HepG2 (cell line): ENCODE results near the gene GAS2L2. TPM values are rescaled to one million over a fixed set of nuclear protein-coding genes. Genes with fewer than 3 reads are reported as not detected.

Experiments used
- ADNP ChIP-seq: sonication (generic); formaldehyde crosslinking; IDR thresholded peaks from 2 replicates; pipeline ENCODE4 v1.4.0; 2020; ENCODE audit warnings: missing genetic modification reagents
- CCAR2 ChIP-seq: fragments of 200-400 bp; formaldehyde crosslinking; optimal IDR thresholded peaks from 2 replicates; pipeline ENCODE3; 2018; ENCODE audit warnings: low read depth, mild to moderate bottlenecking, low read length, moderate library complexity
- FOXP1 ChIP-seq, 2 experiments: fragments of 450-650 bp in 1 of 2; IDR thresholded peaks; 2 replicates each; pipeline ENCODE4 v1.6.1; 2017 to 2018; ENCODE audit warnings: antibody characterized with exemption in 1 of 2
- HDAC2 ChIP-seq: sonication (generic); formaldehyde crosslinking; IDR thresholded peaks from 2 replicates; pipeline ENCODE4 v1.4.0; 2020; ENCODE audit warnings: missing genetic modification reagents
- JDP2 ChIP-seq: sonication (generic); formaldehyde crosslinking; IDR thresholded peaks from 2 replicates; pipeline ENCODE4 v1.8.1; 2022; ENCODE audit warnings: missing genetic modification reagents, borderline replicate concordance
- JUND ChIP-seq: sonication (generic); formaldehyde crosslinking; IDR thresholded peaks from 2 replicates; pipeline ENCODE4 v1.8.0; 2022; ENCODE audit warnings: mild to moderate bottlenecking, missing genetic modification reagents
- MAF1 ChIP-seq: sonication (generic); formaldehyde crosslinking; IDR thresholded peaks from 2 replicates; pipeline ENCODE4 v1.5.0; 2020; ENCODE audit warnings: missing genetic modification reagents, borderline replicate concordance
- XBP1 ChIP-seq: sonication (generic); formaldehyde crosslinking; IDR thresholded peaks from 2 replicates; pipeline ENCODE4 v1.5.0; 2020; ENCODE audit warnings: missing genetic modification reagents
- ZFAT ChIP-seq: sonication (generic); formaldehyde crosslinking; conservative IDR thresholded peaks from 2 replicates; pipeline ENCODE4 v1.8.1; 2023; ENCODE audit warnings: missing genetic modification reagents, inconsistent platforms
- ZFY ChIP-seq: sonication (generic); formaldehyde crosslinking; IDR thresholded peaks from 2 replicates; pipeline ENCODE4 v1.4.0; 2020; ENCODE audit warnings: missing genetic modification reagents
- ZNF709 ChIP-seq: sonication (generic); formaldehyde crosslinking; IDR thresholded peaks from 2 replicates; pipeline ENCODE4 v1.5.0; 2020; ENCODE audit warnings: mild to moderate bottlenecking, missing genetic modification reagents
- ZNF720 ChIP-seq: sonication (generic); formaldehyde crosslinking; IDR thresholded peaks from 2 replicates; pipeline ENCODE4 v1.4.0; 2020; ENCODE audit warnings: missing genetic modification reagents
- polyA plus RNA-seq, 8 experiments: library from polyadenylated mRNA; depleted of rRNA in 3 of 8; stranded (reverse) in 7 of 8; unstranded in 1 of 8; fragments of >200 nt; fragmentation: Illumina TruSeq in 4 of 8; extraction: Trizol in 4 of 8; gene quantifications; 2 replicates each; pipeline versions ENCODE4 v1.2.1 to v1.2.3, GENCODE V29; 2011 to 2016; ENCODE audit warnings: low read depth in 4 of 8, missing spikeins in 1 of 8, mixed read lengths in 1 of 8; ENCODE audit not compliant: insufficient read depth in 1 of 8
- total RNA-seq, 5 experiments: library from RNA; depleted of rRNA; stranded (reverse); fragments of >200 nt; fragmentation: Illumina TruSeq; extraction: Trizol; gene quantifications; 2 replicates each; pipeline ENCODE4 v1.2.3, GENCODE V29; 2016; ENCODE audit warnings: low read depth in 1 of 5
- TF ChIP-seq, protein P1 (sequence below): sonication (generic); formaldehyde crosslinking; conservative IDR thresholded peaks from 2 replicates; pipeline ENCODE4 v1.4.0; 2020; ENCODE audit warnings: missing genetic modification reagents
- TF ChIP-seq, protein P2 (sequence below): sonication (generic); formaldehyde crosslinking; IDR thresholded peaks from 2 replicates; pipeline ENCODE4 v1.4.0; 2020; ENCODE audit warnings: missing genetic modification reagents, borderline replicate concordance
- TF ChIP-seq, protein P3 (sequence below): IDR thresholded peaks from 2 replicates; pipeline ENCODE4 v1.6.1; 2016; ENCODE audit warnings: mild to moderate bottlenecking, missing biosample characterization, missing genetic modification reagents
- TF ChIP-seq, protein P4 (sequence below): sonication (generic); formaldehyde crosslinking; IDR thresholded peaks from 2 replicates; pipeline ENCODE4 v1.4.0; 2020; ENCODE audit warnings: mild to moderate bottlenecking, missing genetic modification reagents
- TF ChIP-seq, protein P5 (sequence below): sonication (generic); formaldehyde crosslinking; IDR thresholded peaks from 2 replicates; pipeline ENCODE4 v1.8.1; 2023; ENCODE audit warnings: mild to moderate bottlenecking, inconsistent platforms, moderate library complexity, missing genetic modification reagents, borderline replicate concordance

Gene GAS2L2
- total and polyA plus RNA-seq, 2 of the 13 experiments (the other 11 are each of a cell fraction or from before 2014, with no cell fraction given): not detected

DNA sequence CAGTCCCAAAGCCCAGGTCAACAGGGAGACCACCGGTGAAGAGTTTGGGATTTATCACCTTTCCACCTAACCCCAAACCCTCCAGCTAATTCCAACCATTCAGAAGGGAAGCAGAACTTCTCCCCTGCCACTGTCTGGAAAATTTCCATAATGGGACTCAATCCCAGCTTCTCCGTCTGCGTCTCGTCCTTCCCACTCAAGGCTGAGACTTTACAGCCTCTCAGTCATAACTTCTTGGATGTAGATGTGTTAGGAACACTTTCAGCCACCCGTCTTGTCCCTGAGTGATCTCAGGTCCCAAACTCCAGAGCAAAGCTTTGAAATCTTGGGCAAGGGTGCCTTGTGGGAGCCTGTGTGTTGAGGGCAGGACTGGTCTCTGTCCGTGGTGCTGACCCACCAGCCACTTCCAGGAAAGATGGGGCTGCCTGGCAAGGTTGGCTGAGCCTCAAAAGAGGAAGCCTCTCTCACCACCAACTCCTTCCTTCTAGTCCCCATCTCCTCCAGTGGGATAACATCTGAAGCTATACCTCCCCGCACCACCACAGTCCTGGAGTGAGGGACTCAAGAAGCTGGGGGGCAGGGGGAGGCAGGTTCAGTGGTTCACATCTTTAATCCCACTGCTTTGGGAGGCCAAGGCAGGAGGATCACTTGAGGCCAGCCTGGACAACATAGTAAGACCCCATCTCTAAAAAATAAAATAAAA, 9.3 kb downstream of the GAS2L2 start (continued):
- no peak for TF ChIP-seq ZFY (CRISPR knock-in tag)
- TF ChIP-seq MAF1 (CRISPR knock-in tag): no peak
- TF ChIP-seq XBP1 (CRISPR knock-in tag): no peak
- TF ChIP-seq ZNF709: no peak
- 0 out of 2 replicates have a peak, but pooled peaks have one; percentile 40 for TF ChIP-seq HDAC2 (CRISPR knock-in tag)
- TF ChIP-seq ZFAT (CRISPR knock-in tag): no peak
- TF ChIP-seq, protein P1, sequence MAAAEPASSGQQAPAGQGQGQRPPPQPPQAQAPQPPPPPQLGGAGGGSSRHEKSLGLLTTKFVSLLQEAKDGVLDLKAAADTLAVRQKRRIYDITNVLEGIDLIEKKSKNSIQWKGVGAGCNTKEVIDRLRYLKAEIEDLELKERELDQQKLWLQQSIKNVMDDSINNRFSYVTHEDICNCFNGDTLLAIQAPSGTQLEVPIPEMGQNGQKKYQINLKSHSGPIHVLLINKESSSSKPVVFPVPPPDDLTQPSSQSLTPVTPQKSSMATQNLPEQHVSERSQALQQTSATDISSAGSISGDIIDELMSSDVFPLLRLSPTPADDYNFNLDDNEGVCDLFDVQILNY (CRISPR knock-in tag): no peak
- TF ChIP-seq, protein P2, sequence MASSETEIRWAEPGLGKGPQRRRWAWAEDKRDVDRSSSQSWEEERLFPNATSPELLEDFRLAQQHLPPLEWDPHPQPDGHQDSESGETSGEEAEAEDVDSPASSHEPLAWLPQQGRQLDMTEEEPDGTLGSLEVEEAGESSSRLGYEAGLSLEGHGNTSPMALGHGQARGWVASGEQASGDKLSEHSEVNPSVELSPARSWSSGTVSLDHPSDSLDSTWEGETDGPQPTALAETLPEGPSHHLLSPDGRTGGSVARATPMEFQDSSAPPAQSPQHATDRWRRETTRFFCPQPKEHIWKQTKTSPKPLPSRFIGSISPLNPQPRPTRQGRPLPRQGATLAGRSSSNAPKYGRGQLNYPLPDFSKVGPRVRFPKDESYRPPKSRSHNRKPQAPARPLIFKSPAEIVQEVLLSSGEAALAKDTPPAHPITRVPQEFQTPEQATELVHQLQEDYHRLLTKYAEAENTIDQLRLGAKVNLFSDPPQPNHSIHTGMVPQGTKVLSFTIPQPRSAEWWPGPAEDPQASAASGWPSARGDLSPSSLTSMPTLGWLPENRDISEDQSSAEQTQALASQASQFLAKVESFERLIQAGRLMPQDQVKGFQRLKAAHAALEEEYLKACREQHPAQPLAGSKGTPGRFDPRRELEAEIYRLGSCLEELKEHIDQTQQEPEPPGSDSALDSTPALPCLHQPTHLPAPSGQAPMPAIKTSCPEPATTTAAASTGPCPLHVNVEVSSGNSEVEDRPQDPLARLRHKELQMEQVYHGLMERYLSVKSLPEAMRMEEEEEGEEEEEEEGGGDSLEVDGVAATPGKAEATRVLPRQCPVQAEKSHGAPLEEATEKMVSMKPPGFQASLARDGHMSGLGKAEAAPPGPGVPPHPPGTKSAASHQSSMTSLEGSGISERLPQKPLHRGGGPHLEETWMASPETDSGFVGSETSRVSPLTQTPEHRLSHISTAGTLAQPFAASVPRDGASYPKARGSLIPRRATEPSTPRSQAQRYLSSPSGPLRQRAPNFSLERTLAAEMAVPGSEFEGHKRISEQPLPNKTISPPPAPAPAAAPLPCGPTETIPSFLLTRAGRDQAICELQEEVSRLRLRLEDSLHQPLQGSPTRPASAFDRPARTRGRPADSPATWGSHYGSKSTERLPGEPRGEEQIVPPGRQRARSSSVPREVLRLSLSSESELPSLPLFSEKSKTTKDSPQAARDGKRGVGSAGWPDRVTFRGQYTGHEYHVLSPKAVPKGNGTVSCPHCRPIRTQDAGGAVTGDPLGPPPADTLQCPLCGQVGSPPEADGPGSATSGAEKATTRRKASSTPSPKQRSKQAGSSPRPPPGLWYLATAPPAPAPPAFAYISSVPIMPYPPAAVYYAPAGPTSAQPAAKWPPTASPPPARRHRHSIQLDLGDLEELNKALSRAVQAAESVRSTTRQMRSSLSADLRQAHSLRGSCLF (CRISPR knock-in tag): no peak
- TF ChIP-seq, protein P3, sequence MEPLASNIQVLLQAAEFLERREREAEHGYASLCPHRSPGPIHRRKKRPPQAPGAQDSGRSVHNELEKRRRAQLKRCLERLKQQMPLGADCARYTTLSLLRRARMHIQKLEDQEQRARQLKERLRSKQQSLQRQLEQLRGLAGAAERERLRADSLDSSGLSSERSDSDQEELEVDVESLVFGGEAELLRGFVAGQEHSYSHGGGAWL (CRISPR knock-in tag): no peak
- no peak for TF ChIP-seq CCAR2
- no peak for TF ChIP-seq JDP2 (CRISPR knock-in tag)
- TF ChIP-seq, protein P4, sequence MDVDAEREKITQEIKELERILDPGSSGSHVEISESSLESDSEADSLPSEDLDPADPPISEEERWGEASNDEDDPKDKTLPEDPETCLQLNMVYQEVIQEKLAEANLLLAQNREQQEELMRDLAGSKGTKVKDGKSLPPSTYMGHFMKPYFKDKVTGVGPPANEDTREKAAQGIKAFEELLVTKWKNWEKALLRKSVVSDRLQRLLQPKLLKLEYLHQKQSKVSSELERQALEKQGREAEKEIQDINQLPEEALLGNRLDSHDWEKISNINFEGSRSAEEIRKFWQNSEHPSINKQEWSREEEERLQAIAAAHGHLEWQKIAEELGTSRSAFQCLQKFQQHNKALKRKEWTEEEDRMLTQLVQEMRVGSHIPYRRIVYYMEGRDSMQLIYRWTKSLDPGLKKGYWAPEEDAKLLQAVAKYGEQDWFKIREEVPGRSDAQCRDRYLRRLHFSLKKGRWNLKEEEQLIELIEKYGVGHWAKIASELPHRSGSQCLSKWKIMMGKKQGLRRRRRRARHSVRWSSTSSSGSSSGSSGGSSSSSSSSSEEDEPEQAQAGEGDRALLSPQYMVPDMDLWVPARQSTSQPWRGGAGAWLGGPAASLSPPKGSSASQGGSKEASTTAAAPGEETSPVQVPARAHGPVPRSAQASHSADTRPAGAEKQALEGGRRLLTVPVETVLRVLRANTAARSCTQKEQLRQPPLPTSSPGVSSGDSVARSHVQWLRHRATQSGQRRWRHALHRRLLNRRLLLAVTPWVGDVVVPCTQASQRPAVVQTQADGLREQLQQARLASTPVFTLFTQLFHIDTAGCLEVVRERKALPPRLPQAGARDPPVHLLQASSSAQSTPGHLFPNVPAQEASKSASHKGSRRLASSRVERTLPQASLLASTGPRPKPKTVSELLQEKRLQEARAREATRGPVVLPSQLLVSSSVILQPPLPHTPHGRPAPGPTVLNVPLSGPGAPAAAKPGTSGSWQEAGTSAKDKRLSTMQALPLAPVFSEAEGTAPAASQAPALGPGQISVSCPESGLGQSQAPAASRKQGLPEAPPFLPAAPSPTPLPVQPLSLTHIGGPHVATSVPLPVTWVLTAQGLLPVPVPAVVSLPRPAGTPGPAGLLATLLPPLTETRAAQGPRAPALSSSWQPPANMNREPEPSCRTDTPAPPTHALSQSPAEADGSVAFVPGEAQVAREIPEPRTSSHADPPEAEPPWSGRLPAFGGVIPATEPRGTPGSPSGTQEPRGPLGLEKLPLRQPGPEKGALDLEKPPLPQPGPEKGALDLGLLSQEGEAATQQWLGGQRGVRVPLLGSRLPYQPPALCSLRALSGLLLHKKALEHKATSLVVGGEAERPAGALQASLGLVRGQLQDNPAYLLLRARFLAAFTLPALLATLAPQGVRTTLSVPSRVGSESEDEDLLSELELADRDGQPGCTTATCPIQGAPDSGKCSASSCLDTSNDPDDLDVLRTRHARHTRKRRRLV (CRISPR knock-in tag): no peak
- TF ChIP-seq JUND (CRISPR knock-in tag): no peak
- TF ChIP-seq, protein P5, sequence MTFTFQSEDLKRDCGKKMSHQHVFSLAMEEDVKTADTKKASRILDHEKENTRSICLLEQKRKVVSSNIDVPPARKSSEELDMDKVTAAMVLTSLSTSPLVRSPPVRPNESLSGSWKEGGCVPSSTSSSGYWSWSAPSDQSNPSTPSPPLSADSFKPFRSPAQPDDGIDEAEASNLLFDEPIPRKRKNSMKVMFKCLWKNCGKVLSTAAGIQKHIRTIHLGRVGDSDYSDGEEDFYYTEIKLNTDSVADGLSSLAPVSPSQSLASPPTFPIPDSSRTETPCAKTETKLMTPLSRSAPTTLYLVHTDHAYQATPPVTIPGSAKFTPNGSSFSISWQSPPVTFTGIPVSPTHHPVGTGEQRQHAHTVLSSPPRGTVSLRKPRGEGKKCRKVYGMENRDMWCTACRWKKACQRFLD: no peak
- no peak for TF ChIP-seq ZNF720 (CRISPR knock-in tag)
- TF ChIP-seq FOXP1 (IDR thresholded peaks at IDR 0.05): no peak
- TF ChIP-seq FOXP1 (CRISPR knock-in tag; IDR thresholded peaks at IDR 0.05): no peak
- TF ChIP-seq ADNP (CRISPR knock-in tag): no peak
